ENCODE measurements around the gene GTPBP4.

Gene GTPBP4
- total RNA-seq: 42.4 to 123 (median 72.2) reads per million in 18 experiments

- DNase-seq: peak; percentile 96 to 99
Measured at GRCh38 chr10:987870-988666, at the start of gene GTPBP4. Gene GTPBP4 (plus strand): TSS chr10:988434. CDS start chr10:988480, 46 bp downstream.

DNA sequence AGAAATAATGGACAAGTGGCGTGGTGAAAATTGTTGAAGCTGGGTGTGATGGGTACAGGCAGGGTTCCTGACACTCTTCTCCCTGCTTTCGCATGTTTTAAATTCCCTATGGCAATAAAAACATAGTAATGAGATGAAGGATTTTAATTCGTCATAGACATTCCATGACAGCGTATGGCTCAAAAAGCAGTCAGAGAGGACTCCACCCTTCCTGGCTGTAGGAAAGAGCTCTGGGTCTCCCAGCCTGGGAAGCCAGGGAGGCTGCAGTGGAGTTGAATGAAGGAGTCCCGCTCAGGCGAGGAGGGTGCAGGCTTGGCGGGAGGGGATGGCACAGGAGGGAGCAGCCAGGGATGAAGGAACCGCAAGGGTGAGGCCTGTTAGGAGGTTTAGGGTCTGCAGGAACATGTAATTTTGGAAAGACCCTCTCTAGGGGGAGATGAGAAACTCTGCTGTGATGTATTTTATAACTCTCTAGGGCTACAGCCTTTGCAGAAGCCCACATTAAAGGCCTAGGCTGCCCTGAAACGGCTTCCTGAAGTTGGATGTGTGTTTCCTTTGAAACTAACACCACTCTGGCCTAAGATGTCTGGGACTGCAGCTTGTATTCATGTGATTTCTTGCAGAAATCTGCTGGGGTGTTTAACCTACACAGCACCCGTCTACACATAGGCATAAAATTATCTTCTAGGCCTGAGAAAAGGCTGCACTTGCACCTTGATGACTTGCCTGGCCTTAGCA lies 49.1 kb upstream of the GTPBP4 start:
- no peak for DNase-seq

- no peak for DNase-seq
Measured at GRCh38 chr10:943334-944033, 44.8 kb upstream of the GTPBP4 start.

DNA sequence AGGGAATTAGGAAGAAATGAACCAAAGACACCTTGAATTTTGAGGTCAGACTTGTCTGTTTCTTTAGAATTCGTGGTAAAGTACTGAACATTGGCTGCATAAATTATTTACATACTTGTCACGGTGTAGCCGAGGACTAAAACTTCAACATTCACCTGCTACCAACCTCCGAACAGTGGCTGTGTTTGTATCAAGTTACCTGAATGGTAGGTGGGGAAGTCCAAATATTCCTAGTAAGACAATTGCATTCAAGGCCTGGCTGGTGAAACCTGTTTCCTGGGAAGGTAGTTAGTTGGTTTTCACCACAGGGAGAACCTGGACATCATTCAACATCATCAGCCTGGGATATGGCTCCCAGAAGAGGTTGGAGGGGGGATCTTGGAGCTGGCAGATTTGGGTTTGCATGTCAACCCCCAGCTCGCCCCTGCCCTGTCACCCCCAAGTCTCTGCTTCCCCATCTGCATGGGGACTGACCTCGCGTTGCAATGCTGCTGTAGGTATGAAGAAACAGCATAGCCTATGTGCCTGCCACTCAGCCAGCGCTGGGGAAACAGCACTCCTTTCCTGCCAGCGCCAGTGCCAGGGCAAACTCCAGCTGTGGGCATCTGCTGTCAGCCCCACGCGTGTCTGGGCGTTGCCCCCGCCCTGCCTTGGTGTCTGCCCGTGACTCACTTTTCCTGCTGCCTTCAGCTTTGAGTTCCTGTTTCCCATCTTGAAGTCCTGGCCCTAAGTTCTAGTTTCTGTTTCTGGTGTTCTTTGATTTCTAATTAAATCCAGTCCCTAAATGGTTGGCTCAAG lies 44.0 kb upstream of the GTPBP4 start:
- DNase-seq: peak; percentile 94 to 95

DNA sequence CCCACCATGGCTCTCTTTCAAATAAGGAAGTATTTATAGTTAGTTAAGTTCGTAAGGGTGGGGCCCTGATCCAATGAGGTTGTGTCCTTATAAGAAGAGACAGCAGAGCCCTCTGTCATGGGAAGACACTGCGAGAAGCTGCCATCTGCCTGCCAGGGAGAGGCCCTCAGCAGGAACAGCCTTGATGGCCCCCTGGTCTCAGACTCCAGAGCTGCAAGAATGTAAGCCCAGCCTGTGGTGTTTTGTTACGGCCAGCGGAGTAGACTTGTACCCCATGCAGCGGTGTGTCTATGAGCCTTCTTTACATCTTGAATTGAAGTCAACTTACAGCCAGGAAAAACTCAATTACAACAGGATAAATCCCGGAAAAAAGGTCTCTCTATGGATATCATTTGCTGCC lies 42.5 kb upstream of the GTPBP4 start:
- peak in 1 of 2 donors; percentile 26 for DNase-seq

- peak; percentile 43 to 56 for DNase-seq
Measured at GRCh38 chr10:947051-947450, 41.2 kb upstream of the GTPBP4 start.

GRCh38 chr10:947881-948280 lies 40.4 kb upstream of the GTPBP4 start:
- DNase-seq: no peak

DNA sequence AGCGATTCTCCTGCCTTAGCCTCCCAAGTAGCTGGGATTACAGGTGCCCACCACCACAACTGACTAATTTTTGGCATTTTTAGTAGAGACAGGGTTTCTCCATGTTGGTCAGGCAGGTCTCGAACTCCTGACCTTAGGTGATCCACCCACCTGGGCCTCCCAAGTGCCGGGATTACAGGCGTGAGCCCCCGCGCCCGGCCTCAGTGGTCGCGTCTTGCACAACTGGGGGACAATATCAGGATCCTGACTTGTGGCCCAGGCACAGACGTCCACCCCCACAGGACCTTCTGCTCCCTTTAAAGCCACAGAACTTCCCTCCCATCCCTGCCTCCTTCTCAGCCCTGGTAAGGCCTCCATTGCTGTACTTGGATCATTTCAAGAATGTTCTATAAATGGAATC lies 39.9 kb upstream of the GTPBP4 start:
- no peak for DNase-seq

DNA sequence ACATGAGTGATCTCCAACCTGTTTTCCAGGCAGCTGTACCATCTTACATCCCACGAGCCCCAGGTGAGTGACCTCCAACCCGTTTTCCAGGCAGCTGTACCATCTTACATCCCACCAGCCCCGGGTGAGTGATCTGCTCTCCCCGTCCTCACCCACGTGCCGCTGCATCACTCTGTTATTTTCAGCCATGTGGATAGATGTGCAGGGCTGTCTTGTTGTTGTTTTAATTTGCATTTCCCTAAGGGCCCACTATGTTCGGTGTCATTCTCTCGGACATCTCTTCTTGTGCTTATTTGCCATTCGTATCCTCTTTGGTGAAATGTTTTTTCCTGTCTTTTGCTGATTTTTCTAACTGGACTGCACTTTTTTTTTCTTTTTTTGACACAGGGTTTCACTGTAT lies 38.8 kb upstream of the GTPBP4 start:
- no peak for DNase-seq

- no peak for DNase-seq
Measured at GRCh38 chr10:953836-954235, 34.4 kb upstream of the GTPBP4 start.

DNA sequence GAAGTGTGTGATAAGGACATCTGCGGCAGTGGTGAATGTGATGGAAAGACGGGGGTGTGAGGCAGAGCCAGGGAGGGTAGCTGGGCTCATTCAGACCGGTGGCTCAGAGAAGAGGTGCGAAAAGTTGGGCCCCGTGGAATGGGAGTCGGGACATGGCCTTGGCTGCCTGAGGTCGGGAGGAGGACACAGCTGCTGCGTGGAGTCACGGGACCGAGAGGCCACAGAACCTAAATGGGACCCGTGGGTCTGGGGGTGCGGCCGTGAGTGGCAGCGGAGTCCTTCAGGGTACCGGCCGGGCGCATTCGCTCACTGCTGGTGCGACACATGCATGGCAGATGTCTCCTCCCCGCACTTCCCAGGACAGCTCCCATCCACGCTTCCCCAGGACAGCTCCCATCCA lies 33.8 kb upstream of the GTPBP4 start:
- DNase-seq: no peak

DNA sequence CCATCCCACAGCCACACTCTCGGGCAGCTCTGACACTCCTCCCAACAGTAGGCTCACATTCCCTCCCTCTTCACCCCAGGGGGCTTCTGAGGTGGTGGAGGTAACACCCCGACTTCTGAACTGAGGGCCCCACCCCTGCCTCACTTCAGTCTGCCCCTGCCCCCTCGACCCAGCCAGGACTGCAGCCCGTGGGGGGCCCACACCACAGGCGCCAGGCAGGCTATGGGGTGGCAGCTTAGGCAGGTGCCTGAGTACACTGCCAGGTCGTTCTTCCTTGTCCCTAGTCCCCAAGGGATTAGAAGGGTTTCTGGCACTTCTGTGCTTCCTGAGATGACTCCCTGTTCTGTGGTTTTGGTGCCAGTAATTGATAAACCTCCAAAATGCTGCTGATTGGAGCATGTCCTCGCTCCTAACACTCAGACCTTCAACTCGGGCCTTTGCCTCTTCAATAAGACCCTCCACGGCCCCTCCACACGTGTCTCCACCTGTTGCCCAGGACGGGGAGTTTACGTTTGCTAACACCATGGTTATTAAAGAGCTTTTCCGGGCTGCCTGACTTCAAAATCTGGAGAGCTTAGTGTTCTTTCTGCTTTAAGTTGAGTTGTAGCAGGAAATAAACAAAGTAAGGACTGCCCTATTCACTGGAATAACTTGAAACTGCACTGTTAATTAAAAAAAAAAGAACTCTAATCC lies 33.0 kb upstream of the GTPBP4 start:
- no peak for DNase-seq

DNA sequence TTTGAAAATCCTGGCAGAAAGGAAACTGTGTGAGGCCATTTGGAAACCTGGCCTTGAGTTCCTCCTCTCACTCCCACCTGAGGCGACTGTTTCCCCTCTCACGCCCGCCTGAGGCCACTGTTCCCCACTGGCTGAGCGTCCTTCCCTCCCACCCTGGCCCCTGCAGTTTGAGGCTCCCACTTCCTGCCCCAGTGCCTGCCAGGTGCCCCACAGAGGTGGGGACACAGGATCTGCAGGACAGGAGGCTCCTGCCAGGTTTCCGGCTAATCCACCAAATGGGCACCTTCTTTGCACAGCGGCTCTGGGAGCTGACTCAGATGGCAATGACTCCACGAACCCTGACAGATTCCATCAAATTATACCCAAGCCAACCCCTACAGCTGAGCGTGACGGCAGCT lies 32.4 kb upstream of the GTPBP4 start:
- DNase-seq: no peak

- no peak for DNase-seq
Measured at GRCh38 chr10:958106-958505, 30.1 kb upstream of the GTPBP4 start.

GRCh38 chr10:958856-959255 lies 29.4 kb upstream of the GTPBP4 start:
- DNase-seq: no peak

DNA sequence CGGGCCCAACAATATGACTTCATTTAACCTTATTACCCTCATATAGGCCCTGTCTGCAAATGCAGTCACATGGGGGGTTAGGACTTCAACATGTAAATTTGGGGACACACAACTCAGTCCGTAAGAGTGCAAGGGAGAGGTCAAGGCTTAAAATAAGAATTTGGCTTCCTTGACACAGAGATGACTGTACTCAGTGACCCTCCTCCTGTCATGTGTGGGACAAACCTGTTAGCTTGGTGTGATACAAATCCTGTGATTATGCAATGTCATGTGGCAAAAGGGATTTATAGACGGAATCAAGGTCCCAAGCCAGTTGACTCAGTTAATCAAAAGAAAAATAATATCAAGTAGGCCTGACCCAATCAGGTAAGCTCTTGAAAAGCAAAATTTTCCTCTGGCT lies 25.9 kb upstream of the GTPBP4 start:
- DNase-seq: no peak

GRCh38 chr10:963186-963585 lies 25.0 kb upstream of the GTPBP4 start:
- no peak for DNase-seq

DNA sequence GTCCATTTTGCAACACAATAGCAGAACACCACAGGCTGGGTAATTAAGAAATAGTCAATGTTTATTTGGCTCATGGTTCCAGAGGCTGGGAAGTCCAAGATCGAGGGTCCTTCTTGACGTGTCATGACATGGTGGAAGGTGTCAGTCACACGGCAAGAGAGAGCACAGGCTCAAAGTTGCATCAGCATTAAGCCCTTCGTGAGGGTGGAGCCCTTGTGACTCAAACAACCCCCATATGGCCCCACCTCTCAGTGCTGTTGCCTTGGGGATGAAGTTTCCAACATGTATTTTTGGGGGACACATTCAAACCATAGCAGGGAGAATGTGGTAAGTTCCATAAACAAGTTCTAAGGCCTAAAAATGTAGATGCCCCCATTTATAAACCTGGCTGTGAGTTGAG lies 24.6 kb upstream of the GTPBP4 start:
- no peak for DNase-seq

GRCh38 chr10:964321-964987 lies 23.8 kb upstream of the GTPBP4 start:
- no peak for DNase-seq

DNA sequence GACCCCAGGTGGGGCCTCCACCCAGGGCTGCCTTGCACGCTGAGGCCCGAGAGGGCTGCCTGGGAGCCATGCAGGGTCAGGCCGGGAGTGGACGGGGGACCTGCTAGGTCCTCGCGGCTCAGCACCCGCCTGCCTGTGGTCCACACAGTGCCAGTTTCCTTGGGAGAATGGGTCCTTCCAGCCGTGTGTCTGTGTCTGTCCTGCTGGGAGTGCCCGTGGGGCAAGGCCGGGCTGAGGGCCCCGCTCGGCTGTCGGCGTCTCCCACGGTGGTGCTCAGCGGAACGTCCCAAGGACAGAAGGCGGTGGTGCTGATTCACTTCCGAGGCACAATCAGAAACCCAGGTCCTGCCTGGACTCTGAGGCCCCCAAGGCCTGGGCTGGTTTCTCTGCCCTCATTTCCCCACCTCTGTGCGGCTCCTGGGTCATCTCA lies 23.2 kb upstream of the GTPBP4 start:
- no peak for DNase-seq

All from inflammatory macrophage (primary cell).